ENCODE measurements around the gene PYCR2.
"Not testable (repeated sequence)": the region's sequence is repeated elsewhere in the genome, so short reads cannot be mapped to it uniquely, and the experiment has no call there.

Gene PYCR2

GRCh38 chr1:225887554-225888288 lies 36.3 kb downstream of the PYCR2 start:
- H3K4me3 ChIP-seq (ENCODE audit: low read depth in 1 of 2, low read length in 2 of 2); H3K9me3 ChIP-seq (ENCODE audit: control insufficient read depth in 1 of 2, low read length in 2 of 2); H3K27ac ChIP-seq (ENCODE audit: low read length); H3K27me3 ChIP-seq (ENCODE audit: low read depth, low read length); H3K36me3 ChIP-seq (ENCODE audit: control insufficient read depth in 1 of 2, insufficient read depth in 2 of 2, low read length in 2 of 2); H3K4me1 ChIP-seq (ENCODE audit: control insufficient read depth in 1 of 2, insufficient read depth in 2 of 2, low read length in 2 of 2): not testable (repeated sequence)

- Histone ChIP-seq H3K4me3 (ENCODE audit: low read depth in 1 of 2, low read length in 2 of 2) (no peak overlapping the region), H3K27me3 (ENCODE audit: low read depth, low read length) (no peaks in the 10 kb centered on the region), H3K36me3 (ENCODE audit: control insufficient read depth in 1 of 2, insufficient read depth in 2 of 2, low read length in 2 of 2) (no peaks in the 10 kb centered on the region), H3K9me3 (ENCODE audit: control insufficient read depth in 1 of 2, low read length in 2 of 2) (no peaks in the 10 kb centered on the region), H3K4me1 (ENCODE audit: control insufficient read depth in 1 of 2, insufficient read depth in 2 of 2, low read length in 2 of 2) (peaks cover 0 to 4% of the 10 kb centered on the region in 2 donors), H3K27ac (ENCODE audit: low read length) (no peak overlapping the region)
These were observed 37.1 kb downstream of the PYCR2 start for GRCh38 chr1:225887030-225887314.

DNA sequence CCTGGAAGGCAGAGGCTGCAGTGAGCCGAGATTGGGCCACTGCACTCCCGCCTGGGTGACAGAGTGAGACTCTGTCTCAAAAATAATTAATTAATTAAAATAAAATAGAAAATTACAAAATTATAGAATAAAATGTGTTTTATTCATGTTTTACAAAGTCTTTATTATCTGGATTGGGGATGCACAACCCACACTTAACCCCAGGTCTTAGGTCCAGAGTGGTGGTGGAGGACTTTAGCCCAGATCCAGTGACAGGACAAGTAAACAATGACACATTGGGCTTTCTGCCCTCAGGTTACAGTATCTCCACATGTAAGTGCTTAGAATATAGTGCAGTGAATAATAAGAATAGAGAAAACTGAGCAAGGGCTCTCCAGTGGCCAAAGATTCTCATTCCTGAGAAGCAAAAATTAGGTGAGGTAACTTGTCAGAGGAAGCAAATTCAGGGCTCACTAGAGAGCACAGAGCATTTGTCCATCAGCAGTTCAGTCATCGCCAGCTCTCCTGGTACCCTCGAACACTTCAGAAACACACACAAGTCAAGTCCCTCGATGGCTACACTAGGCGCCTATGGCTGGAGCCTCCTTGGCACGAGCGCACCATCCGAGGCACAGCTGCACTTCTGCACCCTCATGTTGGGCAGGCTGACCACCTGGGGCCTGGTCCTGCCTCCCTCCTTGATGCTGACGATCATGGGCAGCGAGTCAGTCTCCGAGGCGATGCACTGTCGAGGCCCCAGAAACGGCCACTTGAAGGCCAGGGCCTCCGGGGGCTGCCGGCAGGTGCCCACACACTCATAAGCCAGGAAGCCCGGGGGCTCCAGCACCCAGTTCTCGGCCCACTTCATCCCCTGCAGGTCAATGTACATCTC lies 37.7 kb downstream of the PYCR2 start:
- Histone ChIP-seq H3K9me3 (ENCODE audit: control insufficient read depth in 1 of 2, low read length in 2 of 2) (no peaks in the 10 kb centered on the region), H3K4me3 (ENCODE audit: low read depth in 1 of 2, low read length in 2 of 2) (no peak overlapping the region), H3K27me3 (ENCODE audit: low read depth, low read length) (no peaks in the 10 kb centered on the region), H3K4me1 (ENCODE audit: control insufficient read depth in 1 of 2, insufficient read depth in 2 of 2, low read length in 2 of 2) (peaks cover under 1 to 6% of the 10 kb centered on the region in 2 donors), H3K27ac (ENCODE audit: low read length) (no peak overlapping the region), H3K36me3 (ENCODE audit: control insufficient read depth in 1 of 2, insufficient read depth in 2 of 2, low read length in 2 of 2) (no peaks in the 10 kb centered on the region)

GRCh38 chr1:225885336-225885735 lies 38.7 kb downstream of the PYCR2 start:
- Histone ChIP-seq H3K27me3 (ENCODE audit: low read depth, low read length) (no peaks in the 10 kb centered on the region), H3K36me3 (ENCODE audit: control insufficient read depth in 1 of 2, insufficient read depth in 2 of 2, low read length in 2 of 2) (no peaks in the 10 kb centered on the region), H3K9me3 (ENCODE audit: control insufficient read depth in 1 of 2, low read length in 2 of 2) (no peaks in the 10 kb centered on the region), H3K27ac (ENCODE audit: low read length) (no peak overlapping the region), H3K4me1 (ENCODE audit: control insufficient read depth in 1 of 2, insufficient read depth in 2 of 2, low read length in 2 of 2) (peaks cover 5 to 16% of the 10 kb centered on the region in 2 donors), H3K4me3 (ENCODE audit: low read depth in 1 of 2, low read length in 2 of 2) (no peak overlapping the region)

DNA sequence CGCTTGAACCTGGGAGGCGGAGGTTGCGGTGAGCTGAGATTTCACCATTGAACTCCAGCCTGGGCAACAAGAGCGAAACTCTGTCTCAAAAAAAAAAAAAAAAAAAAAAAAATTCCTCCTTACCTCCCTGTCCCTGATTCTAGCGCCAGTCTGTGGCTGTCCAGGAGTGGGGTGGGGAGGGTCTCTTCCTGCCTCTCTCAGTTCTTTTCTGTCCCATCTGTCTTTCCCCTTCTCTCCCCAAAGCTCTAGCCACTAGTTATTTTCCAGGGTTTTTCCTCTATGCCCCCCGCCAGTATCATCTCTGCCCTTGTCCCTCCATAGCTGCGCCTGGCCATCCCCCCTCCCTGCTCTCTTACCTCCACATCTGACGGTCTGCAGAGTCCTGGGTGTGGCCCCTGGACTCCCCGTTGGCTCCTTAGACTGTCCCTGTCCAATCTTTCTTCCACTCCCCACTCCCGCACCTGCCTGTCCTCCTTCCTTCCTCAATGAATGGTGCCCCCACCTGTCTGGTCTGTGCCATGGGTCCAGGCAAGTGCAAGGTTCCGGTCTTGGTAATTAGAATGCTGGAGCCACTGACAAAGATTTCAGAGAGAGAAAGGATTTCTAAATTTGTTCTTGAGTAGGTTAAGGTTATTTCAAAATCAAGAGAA lies 40.3 kb downstream of the PYCR2 start:
- peak overlapping the region in 1 of 2 donors; percentile 98 for H3K4me3 ChIP-seq (ENCODE audit: low read depth in 1 of 2, low read length in 2 of 2)
- H3K27me3 ChIP-seq (ENCODE audit: low read depth, low read length): no peaks in the 10 kb centered on the region
- H3K36me3 ChIP-seq (ENCODE audit: control insufficient read depth in 1 of 2, insufficient read depth in 2 of 2, low read length in 2 of 2): peaks cover 0 to 4% of the 10 kb centered on the region in 2 donors
- peaks cover 10 to 29% of the 10 kb centered on the region in 2 donors for H3K4me1 ChIP-seq (ENCODE audit: control insufficient read depth in 1 of 2, insufficient read depth in 2 of 2, low read length in 2 of 2)
- H3K9me3 ChIP-seq (ENCODE audit: control insufficient read depth in 1 of 2, low read length in 2 of 2): no peaks in the 10 kb centered on the region
- no peak overlapping the region for H3K27ac ChIP-seq (ENCODE audit: low read length)

DNA sequence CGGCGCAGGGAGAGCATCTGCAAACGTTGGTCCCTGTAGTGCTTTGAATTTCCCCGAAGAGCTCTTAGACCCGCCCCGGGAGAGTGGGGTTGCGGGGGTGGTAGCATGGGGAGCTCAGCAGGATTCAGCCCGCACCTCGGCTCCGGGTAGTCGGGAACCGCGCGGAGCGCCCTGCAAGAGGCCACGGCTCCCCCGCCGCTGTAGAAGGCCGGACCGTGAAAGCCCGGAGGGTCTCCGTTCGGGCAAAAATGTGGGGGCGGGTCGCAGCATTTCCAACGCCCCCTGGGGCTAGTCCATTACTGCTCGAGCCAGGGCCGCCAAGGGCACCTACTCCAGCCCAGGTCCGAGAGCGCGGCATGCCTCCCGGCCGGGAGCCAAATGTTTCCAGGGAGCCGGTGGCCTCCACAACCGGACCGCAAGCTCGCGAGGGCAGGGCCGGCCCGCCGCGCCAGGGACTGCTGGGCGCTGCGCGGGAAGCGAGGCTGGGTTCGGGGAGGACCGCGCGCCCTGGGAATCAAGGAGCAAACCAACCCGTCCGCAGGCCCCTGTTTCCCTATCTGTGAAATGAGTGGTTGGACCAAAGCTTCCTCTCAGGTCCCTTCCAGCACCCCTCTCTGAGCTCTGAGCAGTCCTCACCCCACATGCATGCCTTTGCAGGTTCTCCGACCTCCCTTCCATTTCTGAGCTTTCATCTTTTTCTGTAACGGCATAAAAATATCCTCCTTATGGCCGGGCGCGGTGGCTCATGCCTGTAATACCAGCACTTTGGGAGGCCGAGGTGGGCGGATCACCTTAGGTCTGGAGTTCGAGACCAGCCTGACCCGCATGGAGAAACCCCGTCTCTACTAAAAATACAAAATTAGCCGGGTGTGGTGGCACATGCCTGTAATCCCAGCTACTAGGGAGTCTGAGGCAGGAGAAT lies 41.1 kb downstream of the PYCR2 start:
- Histone ChIP-seq H3K36me3 (ENCODE audit: control insufficient read depth in 1 of 2, insufficient read depth in 2 of 2, low read length in 2 of 2) (peaks cover 0 to 5% of the 10 kb centered on the region in 2 donors), H3K9me3 (ENCODE audit: control insufficient read depth in 1 of 2, low read length in 2 of 2) (no peaks in the 10 kb centered on the region), H3K4me3 (ENCODE audit: low read depth in 1 of 2, low read length in 2 of 2) (peak overlapping the region; percentile 82 to 98), H3K27me3 (ENCODE audit: low read depth, low read length) (no peaks in the 10 kb centered on the region), H3K27ac (ENCODE audit: low read length) (peak overlapping the region; percentile 51), H3K4me1 (ENCODE audit: control insufficient read depth in 1 of 2, insufficient read depth in 2 of 2, low read length in 2 of 2) (peaks cover 18 to 36% of the 10 kb centered on the region in 2 donors)

GRCh38 chr1:225881959-225882693 lies 41.9 kb downstream of the PYCR2 start, which contains the start of gene TMEM63A:
TSS of gene TMEM63A (minus strand) at chr1:225882380. CDS start at chr1:225877580, 4,800 bp downstream.
- H3K36me3 ChIP-seq (ENCODE audit: control insufficient read depth in 1 of 2, insufficient read depth in 2 of 2, low read length in 2 of 2): peaks cover 0 to 9% of the 10 kb centered on the region in 2 donors
- H3K9me3 ChIP-seq (ENCODE audit: control insufficient read depth in 1 of 2, low read length in 2 of 2): no peaks in the 10 kb centered on the region

DNA sequence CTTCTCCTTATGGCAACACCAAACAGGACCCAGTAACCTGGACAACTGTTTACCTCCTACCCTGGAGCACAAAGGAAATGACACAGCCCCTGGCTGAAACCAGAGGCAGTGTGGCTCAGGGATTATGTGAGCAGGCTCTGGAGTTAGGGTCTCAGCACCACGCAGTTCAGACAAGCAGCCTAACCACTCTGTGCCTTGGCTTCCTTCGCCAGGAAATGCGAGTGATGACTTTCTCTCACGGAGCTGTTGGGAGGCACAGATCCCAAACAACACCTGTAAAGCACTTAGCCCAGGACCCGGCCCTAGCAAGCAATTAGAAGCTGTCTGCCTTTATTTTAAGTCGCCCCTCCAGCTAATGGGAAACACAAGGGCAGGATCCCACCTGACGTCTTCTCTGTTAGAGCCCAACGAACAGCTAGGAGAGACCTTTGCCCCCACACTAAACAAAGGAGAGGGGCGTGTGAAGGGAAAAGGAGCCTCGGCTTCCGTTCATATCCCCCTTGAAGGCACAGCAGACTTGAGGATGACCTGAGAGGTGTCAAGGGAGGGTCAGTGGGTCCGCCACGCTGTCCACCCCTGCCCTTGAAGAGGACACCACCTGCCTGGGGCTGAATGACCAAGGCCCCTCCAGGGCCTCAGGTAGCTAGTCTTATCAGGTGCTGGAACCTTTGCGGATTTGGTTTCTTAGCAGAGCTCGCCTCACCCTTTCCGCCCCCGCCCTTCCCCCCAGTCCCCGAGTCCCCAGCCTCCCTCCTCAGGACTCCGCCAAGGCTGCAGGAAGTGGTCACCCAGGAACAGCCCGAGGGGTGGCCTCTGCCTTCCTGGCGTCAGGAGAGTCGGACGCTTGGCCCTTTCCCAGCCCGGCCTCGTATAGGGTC lies 42.7 kb downstream of the PYCR2 start:
- Histone ChIP-seq H3K9me3 (ENCODE audit: control insufficient read depth in 1 of 2, low read length in 2 of 2) (no peaks in the 10 kb centered on the region), H3K4me3 (ENCODE audit: low read depth in 1 of 2, low read length in 2 of 2) (peak overlapping the region; percentile 82 to 98), H3K27ac (ENCODE audit: low read length) (peak overlapping the region; percentile 83), H3K27me3 (ENCODE audit: low read depth, low read length) (no peaks in the 10 kb centered on the region), H3K36me3 (ENCODE audit: control insufficient read depth in 1 of 2, insufficient read depth in 2 of 2, low read length in 2 of 2) (peaks cover 0 to 14% of the 10 kb centered on the region in 2 donors), H3K4me1 (ENCODE audit: control insufficient read depth in 1 of 2, insufficient read depth in 2 of 2, low read length in 2 of 2) (peaks cover 19 to 49% of the 10 kb centered on the region in 2 donors)

More at GRCh38 chr1:225881959-225882693, 41.9 kb downstream of the PYCR2 start, which contains the start of gene TMEM63A:
- Histone ChIP-seq H3K4me1 (ENCODE audit: control insufficient read depth in 1 of 2, insufficient read depth in 2 of 2, low read length in 2 of 2) (peaks cover 19 to 45% of the 10 kb centered on the region in 2 donors), H3K27me3 (ENCODE audit: low read depth, low read length) (no peaks in the 10 kb centered on the region), H3K4me3 (ENCODE audit: low read depth in 1 of 2, low read length in 2 of 2) (peak within 1 kb of the TSS; percentile 82 to 98), H3K27ac (ENCODE audit: low read length) (peak within 1 kb of the TSS; percentile 83)

DNA sequence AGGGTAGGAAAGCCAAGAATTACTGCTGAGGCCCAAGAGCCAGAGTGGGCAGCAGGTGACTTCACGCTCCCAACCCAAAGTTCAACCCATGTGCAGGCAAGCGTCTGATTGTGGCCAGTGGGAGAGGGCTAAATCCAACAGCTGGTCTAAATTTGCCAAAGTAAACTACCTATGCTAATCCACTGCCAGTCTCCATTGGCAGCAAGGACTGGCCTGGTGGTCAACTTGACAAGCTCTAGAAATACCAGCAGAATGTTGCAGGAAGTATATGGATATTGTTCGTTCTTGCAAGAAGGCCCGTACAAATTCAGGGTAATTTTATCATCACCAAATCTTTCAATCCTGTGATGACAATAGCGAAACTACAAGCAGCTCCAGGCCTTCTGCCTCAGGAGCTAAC lies 43.4 kb downstream of the PYCR2 start:
- Histone ChIP-seq H3K9me3 (ENCODE audit: control insufficient read depth in 1 of 2, low read length in 2 of 2) (no peaks in the 10 kb centered on the region), H3K4me1 (ENCODE audit: control insufficient read depth in 1 of 2, insufficient read depth in 2 of 2, low read length in 2 of 2) (peaks cover 19 to 49% of the 10 kb centered on the region in 2 donors), H3K4me3 (ENCODE audit: low read depth in 1 of 2, low read length in 2 of 2) (peak overlapping the region; percentile 82 to 98), H3K27ac (ENCODE audit: low read length) (peak overlapping the region; percentile 83), H3K27me3 (ENCODE audit: low read depth, low read length) (no peaks in the 10 kb centered on the region), H3K36me3 (ENCODE audit: control insufficient read depth in 1 of 2, insufficient read depth in 2 of 2, low read length in 2 of 2) (peaks cover 0 to 17% of the 10 kb centered on the region in 2 donors)
